Activated CD4-positive, alpha-beta T cell treated with anti-CD3 and anti-CD28 coated beads, Interleukin-2, amount 10 ng/mL, durations not matched to agents 24 days and 14 days (primary cell): ENCODE data around the gene AGTR1. TPM values are rescaled to one million over a fixed set of nuclear protein-coding genes. Genes with fewer than 3 reads are reported as not detected.
"Not testable (repeated sequence)": the region's sequence is repeated elsewhere in the genome, so short reads cannot be mapped to it uniquely, and the experiment has no call there.

Experiments
- DNase-seq: peaks from one replicate; pipeline ENCODE4 v3.0.0; 2022
- H3K27ac Mint-ChIP-seq: one replicate; pipeline ENCODE4 v1.8.0; 2022; ENCODE audit warnings: mild to moderate bottlenecking, mixed read lengths
- H3K27me3 Mint-ChIP-seq: one replicate; pipeline ENCODE4 v1.8.0; 2022; ENCODE audit warnings: mixed read lengths
- H3K36me3 Mint-ChIP-seq: one replicate; pipeline ENCODE4 v1.8.0; 2022; ENCODE audit warnings: low read depth, mild to moderate bottlenecking, mixed read lengths
- H3K4me1 Mint-ChIP-seq: one replicate; pipeline ENCODE4 v1.8.0; 2021; ENCODE audit warnings: mixed read lengths
- H3K4me3 Mint-ChIP-seq: one replicate; pipeline ENCODE4 v1.8.0; 2022; ENCODE audit warnings: mild to moderate bottlenecking, moderate library complexity, mixed read lengths
- H3K9me3 Mint-ChIP-seq: one replicate; pipeline ENCODE4 v1.8.0; 2021; ENCODE audit warnings: mixed read lengths
- intact Hi-C: fragments of 100-400 bp; cut with micrococcal nuclease; formaldehyde crosslinking; loops from one replicate; pipeline ENCODE4 v1.15.1; 2023
- total RNA-seq: library from RNA; stranded (reverse); gene quantifications from 2 replicates; pipeline ENCODE4 v1.2.3, GENCODE V29; 2022

Gene AGTR1
- total RNA-seq, 1 donor from 2014 or later = not detected

DNA sequence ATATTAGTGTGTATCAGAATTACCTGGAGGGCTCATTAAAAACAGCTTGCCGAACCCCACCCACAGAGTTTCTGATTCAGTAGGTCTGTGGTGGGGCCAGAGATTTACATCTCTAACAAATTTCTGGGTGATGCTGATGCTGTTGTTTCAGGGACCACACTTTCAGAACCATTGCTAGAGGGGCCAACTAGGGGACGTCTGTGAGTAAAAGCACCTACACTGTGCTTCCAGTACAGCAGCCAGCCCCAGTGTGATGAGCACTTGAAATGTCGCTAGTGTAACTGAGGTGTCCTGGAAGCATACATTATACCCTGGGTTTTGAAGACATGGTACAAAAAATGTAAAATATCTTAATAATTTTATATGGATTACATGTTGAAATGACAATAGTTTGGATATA, 33.0 kb downstream of the AGTR1 start:
- intact Hi-C loops = no loop called here
- Mint-ChIP-seq H3K27me3 (peaks cover 2% of the 10 kb centered on the region), H3K27ac (no peak overlapping the region), H3K4me1 (no peaks in the 10 kb centered on the region), H3K9me3 (no peaks in the 10 kb centered on the region), H3K36me3 (no peaks in the 10 kb centered on the region), H3K4me3 (no peak overlapping the region)
- no peak for DNase-seq

- no peaks in the 10 kb centered on the region for H3K36me3 Mint-ChIP-seq
- intact Hi-C loops = no loop called here
- H3K27ac Mint-ChIP-seq = no peak overlapping the region
- no peaks in the 10 kb centered on the region for H3K4me1 Mint-ChIP-seq
- no peaks in the 10 kb centered on the region for H3K27me3 Mint-ChIP-seq
- no peak overlapping the region for H3K4me3 Mint-ChIP-seq
- DNase-seq = no peak
- no peaks in the 10 kb centered on the region for H3K9me3 Mint-ChIP-seq
Observed at GRCh38 chr3:148735597-148735996, 37.9 kb downstream of the AGTR1 start.

DNA sequence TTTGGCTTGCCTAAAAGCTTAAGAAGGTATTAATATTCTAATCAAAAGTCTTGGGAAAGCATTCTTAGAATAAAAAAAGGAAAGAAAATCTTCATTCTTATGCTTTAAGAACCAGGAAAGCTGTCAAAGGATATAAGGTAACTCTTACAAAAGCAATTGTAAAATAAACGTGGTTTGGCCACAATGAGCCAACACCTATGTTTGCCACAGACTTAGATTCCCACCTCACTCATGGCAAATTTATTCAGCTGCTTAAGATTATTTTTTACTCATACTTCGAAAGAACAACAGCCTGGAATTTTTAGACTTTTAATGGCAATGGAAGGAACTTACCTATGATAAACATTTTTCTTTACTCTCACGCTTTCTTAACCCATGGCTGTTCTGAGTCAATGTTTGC, 38.4 kb downstream of the AGTR1 start:
- no peaks in the 10 kb centered on the region for H3K9me3 Mint-ChIP-seq
- intact Hi-C loops = no loop called here
- no peak for DNase-seq
- no peaks in the 10 kb centered on the region for H3K27me3 Mint-ChIP-seq
- H3K4me1 Mint-ChIP-seq = no peaks in the 10 kb centered on the region
- no peak overlapping the region for H3K27ac Mint-ChIP-seq
- no peaks in the 10 kb centered on the region for H3K36me3 Mint-ChIP-seq
- H3K4me3 Mint-ChIP-seq = no peak overlapping the region

- Mint-ChIP-seq H3K4me1 (no peaks in the 10 kb centered on the region), H3K4me3 (no peak overlapping the region), H3K36me3 (no peaks in the 10 kb centered on the region), H3K27me3 (no peaks in the 10 kb centered on the region), H3K9me3 (no peaks in the 10 kb centered on the region), H3K27ac (no peak overlapping the region)
- intact Hi-C loops = no loop called here
- no peak for DNase-seq
Observed at GRCh38 chr3:148737104-148737530, 39.4 kb downstream of the AGTR1 start.

- intact Hi-C loops = no loop called here
- no peaks in the 10 kb centered on the region for H3K4me1 Mint-ChIP-seq
- H3K27me3 Mint-ChIP-seq = no peaks in the 10 kb centered on the region
- no peak overlapping the region for H3K27ac Mint-ChIP-seq
- H3K4me3 Mint-ChIP-seq = no peak overlapping the region
- H3K36me3 Mint-ChIP-seq = no peaks in the 10 kb centered on the region
- DNase-seq = no peak
- H3K9me3 Mint-ChIP-seq = no peaks in the 10 kb centered on the region
Observed at GRCh38 chr3:148739720-148740119, 42.0 kb downstream of the AGTR1 start.

DNA sequence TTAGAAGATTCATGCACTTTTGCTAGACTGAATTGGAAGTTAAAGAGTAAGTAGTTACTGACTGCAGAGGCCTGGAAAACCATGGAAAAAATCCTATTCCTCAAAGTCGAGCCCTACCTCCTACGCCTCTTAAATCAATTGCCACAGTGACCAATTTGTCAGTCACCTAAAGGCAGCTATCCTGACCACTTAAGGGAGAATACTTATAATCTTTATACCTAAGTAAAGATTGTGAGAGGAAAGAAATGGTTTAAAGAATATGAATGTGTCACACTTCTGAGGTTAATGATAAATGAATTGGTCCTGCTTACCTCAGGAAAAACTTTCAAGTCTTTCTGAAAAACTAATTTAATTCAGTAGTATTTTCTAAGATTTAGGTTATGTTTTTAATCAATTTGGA, 42.6 kb downstream of the AGTR1 start:
- intact Hi-C loops = no loop called here
- Mint-ChIP-seq H3K4me3 (no peak overlapping the region), H3K4me1 (no peaks in the 10 kb centered on the region), H3K27me3 (no peaks in the 10 kb centered on the region), H3K36me3 (no peaks in the 10 kb centered on the region), H3K27ac (no peak overlapping the region), H3K9me3 (no peaks in the 10 kb centered on the region)
- DNase-seq = no peak

GRCh38 chr3:148741219-148741618, 43.5 kb downstream of the AGTR1 start:
- no peak overlapping the region for H3K27ac Mint-ChIP-seq
- H3K9me3 Mint-ChIP-seq = no peaks in the 10 kb centered on the region
- H3K27me3 Mint-ChIP-seq = no peaks in the 10 kb centered on the region
- H3K4me1 Mint-ChIP-seq = no peaks in the 10 kb centered on the region
- no peak for DNase-seq
- H3K4me3 Mint-ChIP-seq = no peak overlapping the region
- no peaks in the 10 kb centered on the region for H3K36me3 Mint-ChIP-seq
- intact Hi-C loops = no loop called here

DNA sequence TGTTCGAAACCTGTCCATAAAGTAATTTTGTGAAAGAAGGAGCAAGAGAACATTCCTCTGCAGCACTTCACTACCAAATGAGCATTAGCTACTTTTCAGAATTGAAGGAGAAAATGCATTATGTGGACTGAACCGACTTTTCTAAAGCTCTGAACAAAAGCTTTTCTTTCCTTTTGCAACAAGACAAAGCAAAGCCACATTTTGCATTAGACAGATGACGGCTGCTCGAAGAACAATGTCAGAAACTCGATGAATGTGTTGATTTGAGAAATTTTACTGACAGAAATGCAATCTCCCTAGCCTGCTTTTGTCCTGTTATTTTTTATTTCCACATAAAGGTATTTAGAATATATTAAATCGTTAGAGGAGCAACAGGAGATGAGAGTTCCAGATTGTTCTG, 44.4 kb downstream of the AGTR1 start:
- Mint-ChIP-seq H3K9me3 (no peaks in the 10 kb centered on the region), H3K4me3 (no peak overlapping the region), H3K27ac (no peak overlapping the region), H3K27me3 (no peaks in the 10 kb centered on the region), H3K36me3 (no peaks in the 10 kb centered on the region), H3K4me1 (no peaks in the 10 kb centered on the region)
- intact Hi-C loops = no loop called here
- no peak for DNase-seq

GRCh38 chr3:148746053-148746452, 48.4 kb downstream of the AGTR1 start:
- Mint-ChIP-seq H3K27ac (no peak overlapping the region), H3K9me3 (no peaks in the 10 kb centered on the region), H3K27me3 (no peaks in the 10 kb centered on the region), H3K4me3 (no peak overlapping the region), H3K4me1 (no peaks in the 10 kb centered on the region), H3K36me3 (no peaks in the 10 kb centered on the region)
- DNase-seq = no peak
- intact Hi-C loops = no loop called here

DNA sequence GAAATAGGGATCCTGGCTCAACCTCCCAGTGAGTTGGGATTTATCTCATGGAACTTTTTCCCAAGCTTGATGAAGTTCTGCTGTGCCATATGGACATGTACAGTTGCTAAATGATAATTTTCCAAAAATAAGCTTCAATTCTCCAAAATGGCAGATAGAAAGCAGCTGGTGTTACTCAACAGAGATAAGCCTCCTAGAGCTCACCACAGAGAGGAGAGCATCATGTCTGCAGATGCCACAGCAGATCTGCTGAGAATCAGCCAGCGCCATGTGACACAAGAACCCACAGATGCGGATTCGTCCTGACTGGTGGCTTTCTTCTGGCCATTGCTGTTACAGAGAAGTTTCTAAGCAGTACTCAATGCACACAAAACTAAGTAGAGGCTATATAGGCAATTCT, 50.6 kb downstream of the AGTR1 start:
- H3K4me1 Mint-ChIP-seq = no peaks in the 10 kb centered on the region
- H3K27ac Mint-ChIP-seq = no peak overlapping the region
- no peak overlapping the region for H3K4me3 Mint-ChIP-seq
- no peaks in the 10 kb centered on the region for H3K9me3 Mint-ChIP-seq
- H3K27me3 Mint-ChIP-seq = no peaks in the 10 kb centered on the region
- DNase-seq = no peak
- intact Hi-C loops = no loop called here
- H3K36me3 Mint-ChIP-seq = no peaks in the 10 kb centered on the region

DNA sequence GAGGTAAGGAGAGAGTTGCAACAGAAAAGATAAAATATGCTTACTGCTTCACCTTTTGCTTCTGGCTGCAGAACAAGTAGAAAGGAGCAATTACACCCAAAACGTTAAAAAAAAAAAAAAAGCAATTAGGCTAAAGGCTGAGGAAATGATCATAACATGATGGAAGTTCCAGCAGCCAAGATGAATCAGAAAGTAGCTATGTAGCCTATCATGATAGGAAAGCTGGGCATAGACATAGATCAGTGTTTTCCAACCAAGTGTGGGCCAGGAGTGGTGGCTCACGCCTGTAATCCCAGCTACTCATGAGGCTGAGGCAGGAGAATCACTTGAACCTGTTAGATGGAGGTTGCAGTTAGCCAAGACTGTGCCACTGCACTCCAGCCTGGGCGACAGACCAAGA, 52.6 kb downstream of the AGTR1 start:
- intact Hi-C loops = no loop called here
- H3K27me3 Mint-ChIP-seq = no peaks in the 10 kb centered on the region
- no peak overlapping the region for H3K27ac Mint-ChIP-seq
- H3K9me3 Mint-ChIP-seq = no peaks in the 10 kb centered on the region
- no peaks in the 10 kb centered on the region for H3K4me1 Mint-ChIP-seq
- H3K36me3 Mint-ChIP-seq = no peaks in the 10 kb centered on the region
- no peak overlapping the region for H3K4me3 Mint-ChIP-seq
- no peak for DNase-seq

GRCh38 chr3:148751461-148751860, 53.8 kb downstream of the AGTR1 start:
- no peak for DNase-seq
- Mint-ChIP-seq H3K36me3 (no peaks in the 10 kb centered on the region), H3K27me3 (no peaks in the 10 kb centered on the region), H3K4me3 (no peak overlapping the region), H3K27ac (no peak overlapping the region), H3K9me3 (no peaks in the 10 kb centered on the region), H3K4me1 (no peaks in the 10 kb centered on the region)
- intact Hi-C loops = no loop called here

DNA sequence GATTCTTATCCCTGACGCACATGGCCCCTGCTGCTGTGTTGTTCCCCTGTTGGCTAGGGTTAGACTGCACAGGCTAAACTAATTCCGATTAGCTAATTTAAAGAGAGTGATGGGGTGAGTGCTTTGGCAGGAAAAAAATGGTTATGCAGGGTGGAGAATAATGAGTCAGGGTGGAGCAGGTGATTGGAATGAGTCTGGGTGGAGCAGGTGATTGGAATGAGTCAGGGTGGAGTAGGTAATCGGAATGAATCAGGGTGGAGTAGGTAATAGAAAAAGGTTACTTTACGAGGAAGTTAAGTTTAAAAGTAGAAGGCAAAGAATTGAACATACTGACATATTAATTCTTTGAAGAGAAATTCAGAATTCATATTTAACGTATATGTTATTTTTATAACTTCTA, 55.7 kb downstream of the AGTR1 start:
- H3K27me3 Mint-ChIP-seq, H3K36me3 Mint-ChIP-seq, H3K27ac Mint-ChIP-seq, intact Hi-C loops, DNase-seq, H3K4me1 Mint-ChIP-seq, H3K4me3 Mint-ChIP-seq, H3K9me3 Mint-ChIP-seq: not testable (repeated sequence)

DNA sequence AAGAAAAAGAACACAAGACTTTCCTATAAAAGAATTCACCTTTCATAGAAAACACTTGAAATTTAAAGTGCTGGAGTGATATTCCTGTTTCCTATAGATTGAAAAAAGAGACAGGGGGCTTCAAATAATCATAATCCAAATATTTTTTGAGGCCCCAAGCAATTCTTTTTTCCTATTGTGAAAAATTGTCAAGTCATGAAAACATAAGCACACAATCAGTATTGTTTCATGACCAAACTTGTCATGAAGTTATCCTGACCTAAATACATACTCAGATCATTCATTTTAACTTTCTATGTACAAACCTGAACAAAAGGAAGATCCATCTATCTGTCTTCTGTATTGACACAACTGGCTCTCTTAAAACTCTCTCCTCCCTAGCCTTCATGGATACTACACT, 57.9 kb downstream of the AGTR1 start:
- H3K27ac Mint-ChIP-seq = no peak overlapping the region
- no peaks in the 10 kb centered on the region for H3K27me3 Mint-ChIP-seq
- intact Hi-C loops = no loop called here
- no peak overlapping the region for H3K4me3 Mint-ChIP-seq
- H3K9me3 Mint-ChIP-seq = no peaks in the 10 kb centered on the region
- no peaks in the 10 kb centered on the region for H3K36me3 Mint-ChIP-seq
- no peaks in the 10 kb centered on the region for H3K4me1 Mint-ChIP-seq
- DNase-seq = no peak

DNA sequence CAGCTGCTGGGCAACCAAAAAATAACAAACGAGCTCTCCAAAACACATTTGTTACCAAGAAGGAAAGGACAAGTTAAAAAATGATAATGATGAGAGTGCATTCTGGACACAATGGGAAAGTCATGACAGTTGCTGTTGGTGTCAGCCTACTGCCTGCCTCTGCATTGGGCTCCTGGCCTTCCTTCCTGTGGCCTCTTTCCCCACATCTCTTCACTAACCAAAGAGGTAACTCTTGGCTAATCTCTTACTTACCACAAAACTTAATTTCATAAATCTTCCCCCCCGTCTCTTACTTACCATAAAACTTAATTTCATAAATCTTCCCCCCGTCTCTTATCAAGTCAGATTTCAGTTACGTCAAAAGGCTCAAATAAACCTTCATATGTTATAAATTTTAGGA, 58.6 kb downstream of the AGTR1 start:
- no peak overlapping the region for H3K4me3 Mint-ChIP-seq
- H3K27me3 Mint-ChIP-seq = no peaks in the 10 kb centered on the region
- no peaks in the 10 kb centered on the region for H3K36me3 Mint-ChIP-seq
- intact Hi-C loops = no loop called here
- no peak overlapping the region for H3K27ac Mint-ChIP-seq
- no peak for DNase-seq
- H3K9me3 Mint-ChIP-seq = no peaks in the 10 kb centered on the region
- H3K4me1 Mint-ChIP-seq = no peaks in the 10 kb centered on the region
